Activated B cell treated with CpG ODN at 0.5 μM for 24 hours (primary cell): ENCODE measurements around the gene RPA1. TPM values are rescaled to one million over a fixed set of nuclear protein-coding genes. Genes with fewer than 3 reads are reported as not detected.

Source experiments
- ATAC-seq: fragments of 200-7000 bp; cut with Tn5 transposase; one replicate; pipeline ENCODE4 v1.10.0; 2021; ENCODE audit warnings: low read depth, mild to moderate bottlenecking, moderate library complexity
- CTCF ChIA-PET: fragments of 350-600 bp; sonication (Branson Sonifier 250); formaldehyde crosslinking; loops from one replicate; lab custom pipeline; 2021; ENCODE audit warnings: antibody characterized with exemption; lab: Charles Lee
- POLR2A ChIA-PET: fragments of 350-600 bp; sonication (Branson Sonifier 250); formaldehyde crosslinking; loops from one replicate; lab custom pipeline; 2021; ENCODE audit warnings: antibody characterized with exemption; lab: Charles Lee
- DNase-seq: peaks from one replicate; pipeline ENCODE4 v3.0.0; 2022
- H3K27ac Mint-ChIP-seq: one replicate; pipeline ENCODE4 v1.8.0; 2020; ENCODE audit warnings: mixed read lengths
- H3K27me3 Mint-ChIP-seq: one replicate; pipeline ENCODE4 v1.8.0; 2021; ENCODE audit warnings: mixed read lengths
- H3K36me3 Mint-ChIP-seq: one replicate; pipeline ENCODE4 v1.8.0; 2021; ENCODE audit warnings: low read depth, mixed read lengths
- H3K4me1 Mint-ChIP-seq: one replicate; pipeline ENCODE4 v1.8.0; 2021; ENCODE audit warnings: mixed read lengths
- H3K4me3 Mint-ChIP-seq: one replicate; pipeline ENCODE4 v1.8.0; 2020; ENCODE audit warnings: mild to moderate bottlenecking, mixed read lengths
- H3K9me3 Mint-ChIP-seq: one replicate; pipeline ENCODE4 v1.8.0; 2020; ENCODE audit warnings: mixed read lengths
- intact Hi-C: fragments of 100-400 bp; cut with micrococcal nuclease; formaldehyde crosslinking; loops from one replicate; pipeline ENCODE4 v1.15.1; 2024
- total RNA-seq: library from RNA; stranded (reverse); gene quantifications from 2 replicates; pipeline ENCODE4 v1.2.3, GENCODE V29; 2022
- TF ChIP-seq, protein P1 (sequence below): fragments of 200-600 bp; IDR thresholded peaks from one replicate; pipeline ENCODE4 v1.8.0; 2022; ENCODE audit warnings: antibody characterized with exemption, mild to moderate bottlenecking

The RPA1 gene
- total RNA-seq, 1 donor from 2014 or later: 99.8 TPM

- no peaks in the 10 kb centered on the region for H3K4me1 Mint-ChIP-seq
- no peak for DNase-seq
- ATAC-seq: no peak
- POLR2A ChIA-PET: no interaction called here
- peaks cover 3% of the 10 kb centered on the region for H3K27me3 Mint-ChIP-seq
- no peaks in the 10 kb centered on the region for H3K36me3 Mint-ChIP-seq
- no peak overlapping the region for H3K27ac Mint-ChIP-seq
- CTCF ChIA-PET: no interaction called here
- H3K9me3 Mint-ChIP-seq: no peaks in the 10 kb centered on the region
- intact Hi-C loops: no loop called here
- TF ChIP-seq, protein P1, sequence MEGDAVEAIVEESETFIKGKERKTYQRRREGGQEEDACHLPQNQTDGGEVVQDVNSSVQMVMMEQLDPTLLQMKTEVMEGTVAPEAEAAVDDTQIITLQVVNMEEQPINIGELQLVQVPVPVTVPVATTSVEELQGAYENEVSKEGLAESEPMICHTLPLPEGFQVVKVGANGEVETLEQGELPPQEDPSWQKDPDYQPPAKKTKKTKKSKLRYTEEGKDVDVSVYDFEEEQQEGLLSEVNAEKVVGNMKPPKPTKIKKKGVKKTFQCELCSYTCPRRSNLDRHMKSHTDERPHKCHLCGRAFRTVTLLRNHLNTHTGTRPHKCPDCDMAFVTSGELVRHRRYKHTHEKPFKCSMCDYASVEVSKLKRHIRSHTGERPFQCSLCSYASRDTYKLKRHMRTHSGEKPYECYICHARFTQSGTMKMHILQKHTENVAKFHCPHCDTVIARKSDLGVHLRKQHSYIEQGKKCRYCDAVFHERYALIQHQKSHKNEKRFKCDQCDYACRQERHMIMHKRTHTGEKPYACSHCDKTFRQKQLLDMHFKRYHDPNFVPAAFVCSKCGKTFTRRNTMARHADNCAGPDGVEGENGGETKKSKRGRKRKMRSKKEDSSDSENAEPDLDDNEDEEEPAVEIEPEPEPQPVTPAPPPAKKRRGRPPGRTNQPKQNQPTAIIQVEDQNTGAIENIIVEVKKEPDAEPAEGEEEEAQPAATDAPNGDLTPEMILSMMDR: no peak
- no peak overlapping the region for H3K4me3 Mint-ChIP-seq
These were observed 111.7 kb downstream of the RPA1 start for GRCh38 chr17:1941272-1942065.

GRCh38 chr17:1942066-1942365 is 112.2 kb downstream of the RPA1 start:
- CTCF ChIA-PET: no interaction called here
- Mint-ChIP-seq H3K4me1 (no peaks in the 10 kb centered on the region), H3K27ac (no peak overlapping the region)

DNA sequence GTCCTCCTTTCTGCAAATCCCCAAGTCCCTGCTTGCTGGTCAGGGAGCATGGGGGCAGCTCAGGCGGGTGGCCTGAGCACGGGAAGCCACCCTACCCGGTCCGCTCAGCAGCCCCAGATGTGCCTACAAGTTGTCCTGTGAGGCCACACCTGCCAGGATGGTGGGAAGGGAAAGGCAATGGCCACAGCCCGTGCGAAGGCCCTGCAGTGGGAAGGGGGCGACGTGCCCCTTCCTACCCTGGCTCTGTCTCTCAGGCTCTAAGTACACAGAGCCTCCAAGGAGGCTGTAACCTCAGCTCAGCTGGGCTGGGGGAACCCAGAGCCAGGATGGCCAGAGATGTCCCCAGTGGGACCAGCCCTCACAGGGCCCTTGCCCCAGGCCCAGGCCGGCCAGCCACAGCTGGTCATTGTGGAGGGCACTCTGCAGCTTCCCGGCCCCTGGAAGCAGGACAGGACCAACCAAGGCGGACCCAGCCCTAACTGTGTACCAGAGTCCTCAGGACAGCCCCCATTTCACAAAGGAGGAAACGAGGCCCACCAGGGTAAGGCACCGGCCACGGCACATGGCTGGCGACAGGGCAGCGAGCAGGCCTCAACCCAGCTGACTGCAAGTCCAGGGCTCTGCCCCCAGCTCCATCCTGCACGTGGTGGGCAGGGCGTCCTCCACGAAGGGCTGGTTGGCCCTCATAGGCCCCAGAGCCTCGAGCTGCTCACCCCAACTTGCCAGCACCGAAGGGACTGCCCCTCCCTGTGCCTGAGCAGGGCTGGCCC is 113.0 kb downstream of the RPA1 start:
- H3K4me1 Mint-ChIP-seq: no peaks in the 10 kb centered on the region
- TF ChIP-seq, protein P1: no peak
- H3K9me3 Mint-ChIP-seq: no peaks in the 10 kb centered on the region
- ATAC-seq (no peak), DNase-seq (no peak)
- peaks cover 3% of the 10 kb centered on the region for H3K27me3 Mint-ChIP-seq
- H3K36me3 Mint-ChIP-seq: no peaks in the 10 kb centered on the region
- H3K27ac Mint-ChIP-seq: no peak overlapping the region
- no peak overlapping the region for H3K4me3 Mint-ChIP-seq
- ChIA-PET POLR2A (no interaction called here), CTCF (no interaction called here)
- intact Hi-C loops: no loop called here

More at GRCh38 chr17:1942066-1942365, 112.2 kb downstream of the RPA1 start:
- TF ChIP-seq, protein P1: no peak
- POLR2A ChIA-PET: no interaction called here
- DNase-seq (no peak), ATAC-seq (no peak)
- H3K9me3 Mint-ChIP-seq: no peaks in the 10 kb centered on the region
- no peaks in the 10 kb centered on the region for H3K36me3 Mint-ChIP-seq
- intact Hi-C loops: no loop called here
- H3K27me3 Mint-ChIP-seq: peaks cover 3% of the 10 kb centered on the region
- H3K4me3 Mint-ChIP-seq: no peak overlapping the region

DNA sequence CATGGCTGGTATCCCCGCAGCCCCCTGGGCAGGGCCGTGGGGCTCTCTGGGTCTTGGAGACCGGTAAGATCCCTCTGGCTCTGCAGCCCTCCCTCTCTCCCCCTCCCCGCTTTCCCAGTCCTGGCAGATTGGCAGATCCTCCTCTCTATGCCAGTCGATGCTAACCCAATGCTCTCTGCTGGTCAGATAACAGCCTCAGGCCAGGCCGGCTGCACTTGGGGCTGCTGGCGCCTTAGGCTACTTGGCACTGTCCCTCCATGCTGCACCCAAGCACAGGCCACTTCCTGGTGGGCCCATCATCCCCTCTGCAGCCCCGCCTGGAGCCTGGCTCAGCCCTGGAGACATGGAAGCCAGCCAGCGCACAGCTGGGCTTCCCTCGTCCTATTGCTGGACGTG is 113.6 kb downstream of the RPA1 start:
- DNase-seq (no peak), ATAC-seq (no peak)
- peaks cover 3% of the 10 kb centered on the region for H3K27me3 Mint-ChIP-seq
- CTCF ChIA-PET: no interaction called here
- H3K4me1 Mint-ChIP-seq: no peaks in the 10 kb centered on the region
- no peak overlapping the region for H3K4me3 Mint-ChIP-seq
- POLR2A ChIA-PET: no interaction called here
- no peak overlapping the region for H3K27ac Mint-ChIP-seq
- H3K9me3 Mint-ChIP-seq: no peaks in the 10 kb centered on the region
- no peaks in the 10 kb centered on the region for H3K36me3 Mint-ChIP-seq
- intact Hi-C loops: no loop called here
- TF ChIP-seq, protein P1: no peak

DNA sequence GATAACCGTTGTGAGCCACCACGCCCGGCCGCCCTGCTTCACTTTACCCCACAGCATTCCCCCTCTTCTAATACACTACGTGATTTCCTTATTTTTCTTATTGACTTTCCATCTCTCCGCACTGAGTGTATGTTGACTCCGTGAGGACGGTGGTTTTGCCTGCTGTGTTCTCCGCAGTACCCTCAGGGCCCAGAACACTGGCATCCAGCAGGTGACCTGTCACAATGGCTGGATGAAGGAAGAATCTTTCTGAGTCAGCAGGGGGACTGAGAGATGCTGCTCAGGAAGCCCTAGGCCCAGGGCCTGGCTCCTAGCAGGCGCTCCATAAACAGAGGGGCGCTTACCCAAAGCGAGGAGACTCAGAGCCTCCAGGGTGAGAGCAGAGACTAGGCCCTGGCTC is 115.8 kb downstream of the RPA1 start:
- peaks cover 2% of the 10 kb centered on the region for H3K27me3 Mint-ChIP-seq
- H3K9me3 Mint-ChIP-seq: no peaks in the 10 kb centered on the region
- TF ChIP-seq, protein P1: no peak
- H3K4me3 Mint-ChIP-seq: no peak overlapping the region
- ATAC-seq (no peak), DNase-seq (no peak)
- H3K36me3 Mint-ChIP-seq: no peaks in the 10 kb centered on the region
- H3K27ac Mint-ChIP-seq: no peak overlapping the region
- POLR2A ChIA-PET: no interaction called here
- CTCF ChIA-PET: no interaction called here
- no peaks in the 10 kb centered on the region for H3K4me1 Mint-ChIP-seq
- intact Hi-C loops: no loop called here
